GM21717 (cell line): Measurements from ENCODE around the gene CNKSR3.

ENCODE experiments used
- ATAC-seq: cut with Tn5 transposase; IDR thresholded peaks from one replicate; pipeline ENCODE4 v1.9.1; 2021; ENCODE audit warnings: mild to moderate bottlenecking, moderate library complexity; ENCODE audit not compliant: unreplicated experiment

CNKSR3 gene

DNA sequence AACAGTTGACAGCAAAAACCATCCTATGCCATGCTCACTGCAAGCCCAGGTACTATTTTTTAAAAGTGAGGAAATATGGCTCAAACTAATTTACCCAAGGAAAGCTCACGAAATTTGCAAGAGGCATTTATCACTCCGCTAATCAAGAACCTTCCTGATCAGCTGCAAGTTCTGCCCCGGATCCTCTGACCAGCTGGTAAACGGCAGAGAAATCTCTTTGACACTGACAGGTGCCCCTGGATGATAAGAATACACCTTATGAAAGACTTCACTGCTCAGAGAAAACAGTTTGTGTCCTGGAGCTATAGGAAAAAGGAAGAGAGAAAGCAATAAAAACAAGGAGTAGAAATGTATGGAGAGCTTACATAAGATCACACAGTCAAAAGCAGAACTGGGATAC lies 6.4 kb downstream of the CNKSR3 start:
- ATAC-seq, result no peak

DNA sequence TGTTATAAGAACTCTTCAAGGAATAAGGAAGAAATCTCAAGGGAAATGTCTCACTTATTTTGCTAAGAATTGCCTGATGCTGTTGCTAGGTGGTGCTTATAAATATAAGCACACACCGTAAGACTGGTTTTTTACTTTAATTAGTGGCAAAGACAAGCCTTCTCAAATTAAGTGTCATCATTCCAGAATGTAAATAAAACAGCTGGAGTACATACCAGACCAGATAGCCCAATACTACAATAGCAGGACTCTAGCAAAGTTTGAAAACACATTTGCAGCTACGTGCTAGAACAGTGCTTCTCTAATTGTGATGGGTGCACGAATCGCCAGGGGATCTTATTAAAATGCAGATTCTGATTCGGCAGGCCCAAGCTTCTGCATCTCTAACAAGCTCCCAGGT lies 6.8 kb downstream of the CNKSR3 start:
- no peak for ATAC-seq

DNA sequence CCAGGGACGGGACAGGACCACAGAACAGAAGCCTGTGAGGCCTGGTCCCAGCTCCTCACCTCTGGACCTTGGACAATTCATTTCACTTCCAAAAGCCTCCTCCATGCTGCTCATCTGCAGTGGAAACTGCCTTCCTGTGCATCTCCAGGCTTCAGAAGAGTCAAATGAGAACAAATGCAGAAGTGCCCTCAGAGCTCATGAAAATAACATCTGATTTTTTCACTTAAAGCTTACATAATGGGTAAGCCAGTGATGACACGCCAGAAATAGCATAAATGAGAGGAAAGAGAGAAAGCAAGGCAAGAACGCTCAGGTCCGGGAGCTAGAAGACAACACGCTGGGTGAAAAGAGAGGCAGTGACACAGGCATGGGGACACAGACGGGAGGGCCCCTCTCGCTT lies 7.9 kb downstream of the CNKSR3 start:
- ATAC-seq, result no peak

DNA sequence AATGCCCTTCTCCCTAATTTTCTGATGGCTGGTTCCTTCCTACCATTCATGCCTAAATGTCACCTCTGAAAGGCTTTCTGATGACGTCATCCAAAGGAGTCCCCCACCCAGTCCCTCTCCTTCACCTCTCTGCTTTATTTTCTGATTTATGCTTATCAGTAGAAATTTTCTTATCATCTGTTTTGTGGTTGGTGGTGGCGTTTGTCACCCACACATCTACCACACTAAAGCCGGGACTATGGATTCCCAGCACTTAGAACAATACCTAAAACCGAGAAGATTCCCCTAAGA lies 9.0 kb downstream of the CNKSR3 start:
- no peak for ATAC-seq

DNA sequence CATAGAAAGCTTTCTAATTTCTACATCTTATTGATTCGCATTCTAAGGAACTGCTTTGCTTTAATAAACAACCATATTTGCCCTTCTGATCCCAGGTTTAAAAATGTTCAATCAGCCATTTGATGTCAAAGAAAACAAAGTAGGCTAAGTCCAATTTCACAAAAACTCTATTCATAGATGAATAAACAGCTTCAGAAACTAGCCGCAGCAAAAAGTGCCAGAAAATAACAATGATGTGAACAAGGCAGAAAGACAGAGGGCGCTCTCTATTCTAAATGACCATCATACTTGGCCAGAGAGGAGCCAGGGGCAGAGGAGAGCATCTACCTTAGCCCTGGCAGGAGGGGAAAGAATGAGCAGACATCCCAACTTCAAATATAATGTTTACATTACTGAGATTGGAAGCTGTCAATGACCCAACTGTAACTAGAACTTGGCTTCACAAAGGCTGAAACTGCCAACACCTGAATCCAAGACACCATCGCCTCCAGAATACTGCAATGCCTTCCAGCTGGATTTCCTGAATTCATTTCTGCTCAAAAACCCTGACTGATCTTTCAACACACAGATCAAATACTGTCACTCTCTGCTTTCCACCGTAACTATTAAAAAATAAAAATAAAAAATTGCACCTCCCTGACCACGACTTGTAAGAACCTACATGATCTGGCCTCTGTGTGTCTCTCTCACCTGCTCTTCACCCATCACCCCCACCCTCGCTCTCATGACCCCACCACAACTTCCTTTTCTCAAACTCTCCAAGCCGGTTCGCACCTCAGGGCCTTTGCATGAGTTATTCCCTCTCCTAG lies 9.5 kb downstream of the CNKSR3 start:
- no peak for ATAC-seq

DNA sequence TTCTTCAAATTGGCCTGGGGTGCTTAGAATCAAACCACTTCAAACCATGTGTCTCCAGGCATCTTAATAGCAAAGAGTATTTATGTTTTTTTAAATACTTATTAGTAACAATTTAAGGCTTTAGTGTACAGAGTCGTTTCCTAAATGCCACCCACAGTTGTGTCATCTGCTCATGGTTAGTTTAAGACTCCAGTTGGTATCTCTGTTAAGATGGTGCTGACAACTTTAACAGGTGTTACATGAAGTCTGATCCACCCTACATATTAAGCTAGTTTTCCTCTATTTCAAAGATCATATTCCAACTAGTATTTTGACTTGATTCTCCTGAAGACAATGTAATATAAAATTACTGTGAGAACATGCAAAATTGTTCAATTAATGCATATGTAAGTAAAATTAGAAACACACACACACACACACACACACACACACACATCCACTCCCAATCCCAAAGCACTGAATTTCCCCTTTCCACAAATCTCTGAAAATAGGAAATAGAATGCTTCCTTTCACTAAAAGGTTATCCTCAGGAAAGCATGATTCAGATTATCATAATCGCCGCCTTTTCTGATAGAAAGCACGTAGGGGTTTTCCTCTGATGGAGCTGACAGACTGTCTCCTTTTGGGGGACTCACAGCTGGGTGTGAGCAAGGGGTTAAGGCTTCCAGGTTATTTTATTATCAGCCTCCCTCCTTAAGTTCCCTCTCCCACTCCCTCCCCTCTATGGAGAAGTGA lies 10.5 kb downstream of the CNKSR3 start:
- no peak for ATAC-seq

DNA sequence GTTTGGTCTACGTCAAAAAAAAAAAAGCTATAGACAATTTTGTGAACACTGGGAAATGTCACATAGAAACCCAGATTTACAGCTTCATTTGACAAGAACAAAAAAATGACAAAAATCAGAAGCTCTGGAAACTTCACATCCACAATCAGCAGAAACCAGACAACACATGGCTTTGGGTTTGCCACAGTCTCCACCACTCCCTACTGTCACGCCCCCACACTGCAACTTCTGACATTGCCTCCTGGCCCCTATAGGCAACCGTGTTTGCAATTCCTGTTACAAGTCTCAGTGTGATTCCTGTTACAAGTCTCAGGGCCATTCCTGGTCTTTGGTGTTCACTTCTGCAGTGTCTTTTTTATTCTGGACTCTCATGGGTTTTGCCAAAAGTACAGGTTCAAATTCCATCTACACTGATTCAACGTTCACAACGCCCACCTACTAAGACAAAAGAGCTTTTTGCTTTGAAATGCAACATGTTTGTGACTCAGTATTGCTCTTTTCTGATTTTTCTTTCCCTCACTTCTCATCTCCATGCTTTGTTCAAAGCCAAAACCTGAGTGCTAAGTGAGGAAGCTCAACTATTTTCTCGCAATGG lies 12.0 kb downstream of the CNKSR3 start:
- no peak for ATAC-seq

DNA sequence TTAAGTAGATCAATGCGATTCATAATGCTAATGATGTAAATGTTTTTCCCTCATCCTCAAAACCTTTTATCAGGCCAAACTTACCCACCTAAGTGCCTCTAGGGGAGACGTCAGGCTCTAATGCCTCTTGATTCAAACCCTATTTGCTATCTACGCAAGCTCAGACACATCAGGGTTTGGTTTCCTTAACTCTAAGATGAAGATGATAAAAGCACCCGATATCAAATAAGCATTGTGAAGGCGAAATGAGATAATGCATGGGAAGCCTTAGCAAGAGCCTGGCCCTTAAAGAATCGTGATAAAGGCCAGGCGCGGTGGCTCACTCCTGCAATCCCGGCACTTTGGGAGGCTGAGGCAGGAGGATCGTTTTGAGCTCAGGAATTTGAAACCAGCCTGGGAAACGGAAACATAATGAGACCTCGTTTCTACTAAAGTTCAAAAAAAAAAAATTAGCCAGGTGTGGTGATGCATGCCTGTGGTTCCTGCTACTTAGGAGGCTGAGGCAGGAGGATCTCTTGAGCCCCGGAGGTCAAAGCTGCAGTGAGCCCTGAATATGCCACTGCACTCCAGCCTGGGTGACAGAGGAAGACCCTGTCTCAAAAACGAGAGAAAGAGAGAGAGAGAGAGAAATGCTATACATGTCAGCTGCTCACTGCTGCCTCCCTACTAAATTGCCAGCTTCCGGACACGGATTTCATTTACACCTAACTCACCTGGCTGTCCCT lies 13.5 kb downstream of the CNKSR3 start:
- no peak for ATAC-seq

DNA sequence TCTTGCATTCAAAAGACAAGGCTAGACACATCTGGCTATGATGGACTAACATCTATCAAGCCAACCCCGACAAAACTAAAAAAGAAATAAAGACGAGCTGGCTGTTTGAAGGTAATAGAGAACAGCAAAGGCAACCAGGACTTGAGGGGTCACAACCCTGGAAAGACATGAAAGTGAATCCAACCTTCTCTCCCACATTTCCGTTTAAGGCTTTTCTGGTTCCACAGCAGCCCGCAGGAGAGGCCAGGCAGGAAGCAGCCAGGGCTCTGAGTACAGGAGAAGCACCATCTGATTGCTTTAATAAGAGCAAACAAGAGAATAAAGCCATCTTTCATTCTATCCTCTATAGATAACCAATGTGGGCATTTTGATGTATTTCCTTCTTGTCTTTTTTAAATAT lies 14.3 kb downstream of the CNKSR3 start:
- ATAC-seq, result no peak

DNA sequence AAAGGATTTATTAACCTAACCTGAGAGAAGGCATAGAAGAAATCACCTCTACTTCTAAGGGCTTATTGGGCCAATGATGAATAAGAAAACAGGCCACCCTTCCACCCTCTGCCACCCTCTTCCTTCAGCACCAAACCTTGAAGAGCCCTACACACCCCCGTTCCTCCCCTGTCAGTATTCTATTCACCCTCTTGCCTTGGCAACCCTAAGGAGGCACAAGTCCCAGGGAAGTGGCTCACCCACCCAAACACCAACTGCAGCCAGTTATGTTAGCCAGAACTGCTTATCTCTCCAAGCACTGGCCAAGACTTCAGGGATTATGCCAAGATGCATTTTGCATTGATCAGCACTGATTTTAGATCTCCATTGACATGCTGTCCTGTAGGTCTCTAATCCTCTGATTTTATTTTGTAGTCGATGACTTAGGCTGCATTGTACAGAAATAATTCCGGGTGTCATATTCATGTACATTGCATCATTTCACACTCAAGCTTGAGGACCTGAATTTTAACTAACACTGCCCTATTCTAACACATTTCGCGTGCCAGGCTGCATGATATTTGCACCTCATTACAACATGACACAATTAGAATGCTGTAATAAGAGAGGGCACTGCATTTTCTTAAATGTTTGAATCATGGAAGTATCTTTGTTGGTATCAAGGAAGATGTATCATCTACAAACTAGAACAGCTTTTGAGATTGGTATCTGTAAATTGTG lies 15.7 kb downstream of the CNKSR3 start:
- no peak for ATAC-seq

DNA sequence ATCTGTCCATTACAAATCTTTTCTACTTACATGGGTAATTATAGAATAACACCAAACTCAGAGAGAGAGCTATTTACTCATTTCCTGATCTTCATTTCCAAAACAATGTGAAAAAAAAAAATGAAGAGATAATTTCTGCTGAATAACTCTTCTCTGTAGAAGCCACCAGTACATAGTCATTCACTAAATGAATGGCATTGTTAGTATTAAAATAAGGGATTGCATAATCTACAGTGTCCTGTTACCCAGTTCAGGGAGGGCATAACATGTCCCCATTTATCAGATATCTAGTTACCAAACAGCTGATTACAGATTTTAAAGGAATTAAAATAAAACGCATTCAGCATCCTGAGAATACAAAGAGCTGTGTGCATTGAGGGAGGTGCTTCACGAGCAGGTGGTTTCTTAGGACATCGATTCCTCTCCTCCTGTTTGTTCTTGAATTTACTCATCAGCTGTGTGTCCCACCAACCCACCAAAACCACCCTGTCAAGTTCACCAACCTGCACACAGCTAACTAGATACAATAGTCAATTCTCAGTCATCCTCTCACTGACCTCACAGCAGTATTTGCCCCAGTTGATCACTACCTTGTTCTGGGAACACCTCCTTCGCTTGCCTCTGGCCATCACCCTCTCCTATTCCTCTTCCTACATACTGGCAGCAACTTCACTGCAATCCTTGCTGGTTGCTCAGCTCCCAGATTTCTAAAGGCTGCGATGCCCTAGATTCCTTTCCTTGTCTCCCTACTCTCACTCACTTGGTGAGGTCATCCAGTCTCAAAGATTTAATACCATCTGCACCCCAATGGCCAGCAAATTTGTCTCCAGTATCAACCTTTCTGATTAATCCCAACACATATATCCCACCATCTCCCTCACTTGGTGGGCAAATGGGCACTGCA lies 18.7 kb downstream of the CNKSR3 start:
- no peak for ATAC-seq

DNA sequence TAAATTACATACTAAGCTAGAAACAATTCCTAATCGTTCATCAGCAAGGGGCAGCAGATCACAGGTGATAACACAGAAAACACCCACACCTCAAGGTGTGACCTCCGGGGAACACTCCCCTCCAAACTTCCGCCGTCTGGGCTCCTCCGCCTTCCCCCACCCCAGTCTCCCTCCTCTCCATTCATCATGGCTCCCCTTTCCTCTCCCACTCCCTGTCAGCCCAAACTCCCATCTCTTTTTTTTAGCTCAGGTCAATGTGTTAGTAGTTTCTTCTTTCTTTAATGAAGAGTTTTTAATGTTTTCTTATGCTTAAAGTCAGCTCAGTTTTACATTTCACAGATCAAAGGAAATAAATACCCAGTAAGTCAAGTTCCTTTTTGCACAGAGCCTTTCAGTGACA lies 20.7 kb downstream of the CNKSR3 start:
- ATAC-seq, result no peak

DNA sequence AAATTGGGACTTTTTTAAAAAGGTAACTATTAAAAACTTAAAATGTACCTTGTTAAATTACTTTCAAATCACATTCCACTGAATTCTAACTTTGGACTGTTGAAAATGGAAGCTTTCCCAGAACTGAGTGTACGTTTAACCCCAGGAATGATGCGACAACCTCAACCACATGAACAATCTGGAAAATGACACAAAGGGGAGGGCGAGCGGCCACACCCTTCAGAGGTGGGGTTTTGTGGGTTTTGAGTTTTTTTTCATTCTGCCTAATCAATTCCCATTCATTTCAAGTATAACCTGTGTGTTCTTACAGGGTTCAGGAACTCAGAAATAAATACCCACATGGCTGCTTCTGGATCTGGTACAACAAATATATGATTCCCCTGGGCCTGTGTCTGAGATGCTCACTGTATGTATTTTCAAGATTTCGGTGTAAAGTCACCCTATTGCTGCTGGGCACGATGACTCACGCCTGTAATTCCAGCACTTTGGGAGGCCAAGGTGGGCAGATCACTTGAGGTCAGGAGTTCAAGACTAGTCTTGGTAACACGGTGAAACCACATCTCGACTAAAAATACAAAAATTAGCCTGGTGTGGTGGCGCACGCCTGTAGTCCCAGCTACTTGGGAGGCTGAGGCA lies 21.6 kb downstream of the CNKSR3 start:
- no peak for ATAC-seq

DNA sequence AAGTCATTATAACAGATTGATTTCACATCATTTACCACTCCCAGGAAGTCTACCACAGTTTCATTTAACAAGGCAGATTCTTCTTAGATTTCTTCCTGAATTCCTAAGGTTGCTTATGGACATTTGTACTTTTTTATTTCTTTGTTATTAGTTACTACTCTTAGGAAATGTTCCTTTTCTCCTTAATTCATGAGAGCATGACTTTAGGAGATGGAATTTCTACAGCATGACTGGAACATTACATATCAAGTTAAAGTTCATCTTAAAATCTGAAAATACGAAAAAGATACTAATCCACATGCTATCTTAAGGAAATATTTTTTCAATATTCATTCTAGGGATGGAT lies 22.3 kb downstream of the CNKSR3 start:
- ATAC-seq, result no peak

DNA sequence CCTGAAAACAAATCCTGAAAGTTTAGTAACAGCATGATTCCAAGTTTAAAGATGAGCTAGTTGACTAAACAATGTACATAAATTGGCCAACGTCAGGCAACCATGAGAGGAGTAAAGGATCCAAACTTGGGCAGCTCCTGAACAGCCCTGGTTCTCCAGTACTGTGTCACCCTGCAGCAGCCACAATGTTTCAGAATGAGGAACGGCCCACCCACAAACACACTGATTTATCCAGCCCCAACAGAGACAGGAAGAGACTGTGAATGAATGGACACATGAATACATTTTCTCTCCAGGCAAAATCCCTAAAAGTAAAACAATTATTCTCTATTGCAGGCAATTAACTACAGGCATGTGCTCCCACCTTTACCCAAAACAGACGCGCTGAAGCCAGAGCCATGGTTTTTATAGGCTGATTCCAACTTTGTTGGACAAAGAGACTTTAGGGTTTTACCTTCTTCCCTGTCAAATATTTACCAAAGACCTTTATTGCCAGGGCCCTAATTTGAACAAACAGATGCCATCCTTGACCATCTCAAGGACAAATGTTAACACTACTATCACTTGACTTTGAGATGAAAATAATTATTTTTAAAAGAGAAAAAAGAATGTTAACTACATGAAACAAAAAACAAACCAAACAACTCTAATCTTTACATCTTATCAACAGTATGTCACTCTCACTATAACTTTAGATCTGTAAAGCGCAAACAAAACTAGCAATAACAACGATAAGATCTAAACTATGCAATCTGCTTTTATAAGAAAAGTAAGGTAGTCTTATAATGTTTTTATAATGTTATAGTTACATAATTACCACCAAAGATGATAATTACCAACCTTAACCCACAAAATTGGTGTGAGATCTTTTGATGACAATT lies 22.9 kb downstream of the CNKSR3 start:
- no peak for ATAC-seq

DNA sequence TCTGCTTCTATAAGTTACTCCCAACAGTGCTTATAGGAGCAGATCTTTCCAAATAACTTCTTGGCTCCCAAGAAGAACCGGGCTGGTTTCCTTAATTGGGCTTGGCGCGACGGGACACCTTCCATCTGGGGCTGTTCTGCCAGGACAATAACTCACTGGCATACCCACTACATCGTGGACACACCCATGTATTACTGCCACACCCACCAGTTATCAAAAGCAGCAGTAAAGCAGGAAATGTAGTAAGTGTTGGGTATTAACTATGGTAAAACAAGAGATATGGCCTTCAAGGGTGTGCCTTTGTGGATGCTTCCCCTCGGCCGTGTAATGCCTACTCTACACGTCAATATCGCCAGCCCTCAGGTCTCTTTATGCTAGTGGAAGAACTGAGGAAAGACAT lies 24.7 kb downstream of the CNKSR3 start:
- ATAC-seq, result no peak

DNA sequence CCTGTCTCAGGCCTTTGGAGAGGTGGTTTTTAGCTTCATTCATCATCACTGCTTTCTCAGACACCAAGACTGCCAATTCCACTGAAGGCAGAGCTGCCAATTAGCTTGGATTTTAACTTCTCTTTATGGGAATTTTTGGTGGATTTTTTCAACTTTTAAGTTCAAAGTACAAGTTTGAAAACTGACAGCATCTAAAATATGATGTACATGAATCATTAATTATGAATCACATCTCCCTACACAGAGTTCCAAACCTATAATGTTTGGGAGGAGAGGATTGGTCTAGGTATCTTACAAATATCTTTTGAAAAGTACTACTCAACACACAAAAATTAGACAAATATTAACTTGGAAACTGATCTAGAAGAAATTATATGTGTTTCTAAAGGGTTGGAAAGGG lies 25.5 kb downstream of the CNKSR3 start:
- no peak for ATAC-seq

DNA sequence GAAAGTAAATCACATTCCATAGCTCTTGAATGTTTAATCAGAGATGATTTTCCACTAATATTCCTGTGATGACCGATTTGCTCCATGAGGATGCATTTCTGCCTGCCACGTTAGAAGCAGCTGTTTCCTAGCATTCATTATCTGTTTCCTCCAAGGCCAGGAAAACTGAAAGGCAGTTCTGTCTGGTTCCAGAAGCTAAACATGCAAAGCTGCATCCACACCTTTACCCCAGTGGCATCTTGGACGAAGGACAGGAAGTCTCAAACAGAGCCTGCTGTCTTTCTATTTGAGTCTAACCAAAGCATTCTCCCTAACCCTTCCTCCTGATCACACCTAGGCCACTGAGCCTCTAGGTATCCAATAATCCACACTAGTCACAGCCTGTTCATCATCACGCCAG lies 27.6 kb downstream of the CNKSR3 start:
- no peak for ATAC-seq

DNA sequence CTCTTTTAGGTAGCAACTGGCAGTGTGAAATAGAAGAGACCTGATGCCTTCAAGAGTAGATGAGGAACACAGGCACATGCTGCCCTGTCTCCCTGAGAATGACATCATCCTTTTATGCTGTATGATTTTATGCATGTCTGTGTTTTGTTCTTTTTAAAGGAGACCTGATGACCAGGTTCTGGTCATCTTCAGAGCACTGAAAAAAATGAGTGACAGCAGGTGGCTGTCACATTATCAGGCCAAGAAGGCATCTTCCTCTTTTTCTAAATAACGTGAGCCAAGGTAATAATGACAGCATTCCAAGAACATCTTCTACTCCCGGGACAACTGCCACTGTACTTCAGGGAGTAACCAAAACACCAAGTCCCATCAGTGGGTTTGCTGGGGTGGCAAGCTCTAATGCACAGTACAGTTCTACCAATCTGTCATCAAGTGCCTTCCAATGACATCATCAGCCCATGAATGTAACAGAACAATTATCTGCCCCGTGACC lies 28.9 kb downstream of the CNKSR3 start:
- ATAC-seq, result no peak
